HEK293 (cell line): ENCODE results near the gene KRTAP1-5.

Experiments used
- CTCF ChIA-PET: fragments of 350-600 bp; formaldehyde crosslinking; extraction: SDS; loops from one replicate; lab custom pipeline; 2021; ENCODE audit warnings: antibody characterized with exemption; lab: Yijun Ruan, JAX
- POLR2A ChIA-PET: fragments of 300-600 bp; formaldehyde crosslinking; extraction: SDS; loops from one replicate; lab custom pipeline; 2020; ENCODE audit warnings: antibody characterized with exemption, inconsistent platforms; lab: Yijun Ruan, JAX
- H3K27ac ChIP-seq: fragments of 200-500 bp; sonication (Bioruptor generic); 2 replicates; pipeline ENCODE4 v1.5.1; 2014; ENCODE audit warnings: low read depth, low read length, control low read depth, inconsistent platforms; ENCODE audit errors: extremely low read depth
- H3K36me3 ChIP-seq, 2 experiments: fragments of 200-500 bp in 1 of 2; sonication (Bioruptor generic) in 1 of 2; 1 replicate in 1 of 2; 2 replicates in 1 of 2; pipeline ENCODE4 v1.5.1; 2014 to 2017; ENCODE audit warnings: inconsistent platforms in 2 of 2, low read length in 2 of 2; ENCODE audit not compliant: control insufficient read depth in 2 of 2, insufficient read depth in 1 of 2
- H3K4me1 ChIP-seq: fragments of 200-500 bp; sonication (Bioruptor generic); 2 replicates; pipeline ENCODE4 v1.5.1; 2014; ENCODE audit warnings: mild to moderate bottlenecking, low read length, inconsistent platforms; ENCODE audit not compliant: control insufficient read depth, insufficient read depth
- H3K4me3 ChIP-seq: 2 replicates; pipeline ENCODE4 v1.5.1; 2011; ENCODE audit warnings: low read depth, mild to moderate bottlenecking, control low read depth, low read length, moderate library complexity
- H3K9me3 ChIP-seq: fragments of 200-500 bp; sonication (Bioruptor generic); 2 replicates; pipeline ENCODE4 v1.5.1; 2014; ENCODE audit warnings: low read depth, low read length, inconsistent platforms; ENCODE audit not compliant: control insufficient read depth, insufficient read depth
- FEZF1 ChIP-seq: fragments of 450-650 bp; formaldehyde crosslinking; IDR thresholded peaks from 2 replicates; pipeline ENCODE4 v1.5.1; 2016; ENCODE audit warnings: missing biosample characterization, missing genetic modification characterization
- REPIN1 ChIP-seq: fragments of 450-650 bp; formaldehyde crosslinking; IDR thresholded peaks from 2 replicates; pipeline ENCODE4 v1.5.1; 2017; ENCODE audit warnings: missing biosample characterization, missing genetic modification characterization, low read depth
- ZBTB20 ChIP-seq: fragments of 450-650 bp; formaldehyde crosslinking; IDR thresholded peaks from 2 replicates; pipeline ENCODE4 v1.5.1; 2016; ENCODE audit warnings: missing biosample characterization, missing genetic modification characterization
- ZBTB44 ChIP-seq: fragments of 450-650 bp; IDR thresholded peaks from 2 replicates; pipeline ENCODE4 v1.5.1; 2018; ENCODE audit warnings: missing biosample characterization, mild to moderate bottlenecking, missing genetic modification characterization
- ZIC2 ChIP-seq: fragments of 450-650 bp; formaldehyde crosslinking; IDR thresholded peaks from 2 replicates; pipeline ENCODE4 v1.5.1; 2016; ENCODE audit warnings: missing biosample characterization, missing genetic modification characterization
- ZNF133 ChIP-seq: fragments of 450-650 bp; formaldehyde crosslinking; IDR thresholded peaks from 2 replicates; pipeline ENCODE4 v1.5.1; 2016; ENCODE audit warnings: missing biosample characterization, missing genetic modification characterization
- ZNF138 ChIP-seq: fragments of 450-650 bp; formaldehyde crosslinking; IDR thresholded peaks from 2 replicates; pipeline ENCODE4 v1.5.1; 2016; ENCODE audit warnings: missing biosample characterization, missing genetic modification characterization, borderline replicate concordance
- ZNF175 ChIP-seq: fragments of 450-650 bp; formaldehyde crosslinking; IDR thresholded peaks from 2 replicates; pipeline ENCODE4 v1.5.1; 2016; ENCODE audit warnings: missing biosample characterization, missing genetic modification characterization
- ZNF23 ChIP-seq: fragments of 450-650 bp; formaldehyde crosslinking; IDR thresholded peaks from 2 replicates; pipeline ENCODE4 v1.5.1; 2016; ENCODE audit warnings: missing biosample characterization, missing genetic modification characterization, borderline replicate concordance
- ZNF24 ChIP-seq: fragments of 450-650 bp; formaldehyde crosslinking; IDR thresholded peaks from 2 replicates; pipeline ENCODE4 v1.5.1; 2016; ENCODE audit warnings: missing biosample characterization, missing genetic modification characterization
- ZNF280D ChIP-seq: fragments of 450-650 bp; formaldehyde crosslinking; IDR thresholded peaks from 2 replicates; pipeline ENCODE4 v1.5.1; 2016; ENCODE audit warnings: missing biosample characterization, missing genetic modification characterization
- ZNF366 ChIP-seq: fragments of 450-650 bp; formaldehyde crosslinking; conservative IDR thresholded peaks from 2 replicates; pipeline ENCODE4 v1.5.1; 2016; ENCODE audit warnings: missing biosample characterization, missing genetic modification characterization
- ZNF416 ChIP-seq: fragments of 450-650 bp; formaldehyde crosslinking; IDR thresholded peaks from 2 replicates; pipeline ENCODE4 v1.5.1; 2016; ENCODE audit warnings: missing biosample characterization, missing genetic modification characterization
- ZNF544 ChIP-seq: fragments of 450-650 bp; formaldehyde crosslinking; IDR thresholded peaks from 2 replicates; pipeline ENCODE4 v1.5.0; 2017; ENCODE audit warnings: missing biosample characterization, missing genetic modification characterization
- ZNF558 ChIP-seq: fragments of 450-650 bp; formaldehyde crosslinking; IDR thresholded peaks from 2 replicates; pipeline ENCODE4 v1.5.1; 2016; ENCODE audit warnings: missing biosample characterization, missing genetic modification characterization
- ZNF610 ChIP-seq: fragments of 450-650 bp; formaldehyde crosslinking; IDR thresholded peaks from 2 replicates; pipeline ENCODE4 v1.5.1; 2016; ENCODE audit warnings: missing biosample characterization, missing genetic modification characterization, borderline replicate concordance
- ZNF626 ChIP-seq: fragments of 450-650 bp; sonication (Bioruptor Pico); formaldehyde crosslinking; IDR thresholded peaks from 2 replicates; pipeline ENCODE4 v1.5.1; 2018; ENCODE audit warnings: missing biosample characterization, missing genetic modification characterization, inconsistent platforms
- ZNF747 ChIP-seq: fragments of 450-650 bp; formaldehyde crosslinking; IDR thresholded peaks from 2 replicates; pipeline ENCODE4 v1.5.1; 2016; ENCODE audit warnings: missing biosample characterization, missing genetic modification characterization

The KRTAP1-5 gene

GRCh38 chr17:40980117-40980516, 46.9 kb downstream of the KRTAP1-5 start:
- Histone ChIP-seq H3K4me1 (no peaks in the 10 kb centered on the region), H3K4me3 (no peak overlapping the region), H3K36me3 (no peaks in the 10 kb centered on the region), H3K9me3 (no peaks in the 10 kb centered on the region), H3K27ac (no peak overlapping the region)
- ChIA-PET POLR2A (no interaction called here), CTCF (interaction anchor here (0.6 to 0.8 kb wide), 4 partner anchors 16 to 598 kb away, joined by 3 read pairs; no protein-coding TSS in a partner anchor)
- no peak for TF ChIP-seq ZNF175 (tag by site-specific recombination)
- no peak for TF ChIP-seq ZNF24 (tag by site-specific recombination)
- no peak for TF ChIP-seq ZNF366 (tag by site-specific recombination)
- no peak for TF ChIP-seq ZNF416 (tag by site-specific recombination)

- ChIA-PET CTCF (no interaction called here), POLR2A (no interaction called here)
- TF ChIP-seq ZNF23 (no peak), ZNF626 (tag by site-specific recombination) (no peak), ZIC2 (no peak), ZNF610 (tag by site-specific recombination) (no peak), ZBTB44 (tag by site-specific recombination) (no peak), ZNF133 (tag by site-specific recombination) (no peak), ZBTB20 (tag by site-specific recombination) (no peak), REPIN1 (tag by site-specific recombination) (no peak), ZNF558 (no peak), FEZF1 (tag by site-specific recombination) (no peak), ZNF544 (no peak), ZNF747 (tag by site-specific recombination) (no peak), ZNF138 (tag by site-specific recombination) (no peak), ZNF280D (tag by site-specific recombination) (no peak)
- Histone ChIP-seq H3K36me3 (no peaks in the 10 kb centered on the region), H3K4me3 (no peak overlapping the region), H3K27ac (no peak overlapping the region), H3K4me1 (no peaks in the 10 kb centered on the region), H3K9me3 (no peaks in the 10 kb centered on the region)
These were observed 48.3 kb downstream of the KRTAP1-5 start for GRCh38 chr17:40978575-40979151.
